BLaER1 treated with 17β-estradiol and CSF1 and Interleukin-3, amounts not matched to agents 10 nM and 100 nM (cell line): ENCODE measurements around the gene IGSF10.

Source experiments
- H3K27ac ChIP-seq, 11 experiments: shearing (Covaris generic); formaldehyde crosslinking; 2 replicates each; pipeline ENCODE4 v1.8.1; 2022
- H3K27me3 ChIP-seq, 11 experiments: shearing (Covaris generic); formaldehyde crosslinking; 2 replicates each; pipeline ENCODE4 v1.8.1; 2022
- H3K36me3 ChIP-seq, 11 experiments: shearing (Covaris generic); formaldehyde crosslinking; 2 replicates each; pipeline ENCODE4 v1.8.1; 2022
- H3K4me1 ChIP-seq, 10 experiments: shearing (Covaris generic); formaldehyde crosslinking; 2 replicates each; pipeline ENCODE4 v1.8.1; 2022
- H3K4me2 ChIP-seq, 11 experiments: shearing (Covaris generic); formaldehyde crosslinking; 2 replicates each; pipeline ENCODE4 v1.8.1; 2022
- H3K4me3 ChIP-seq, 10 experiments: shearing (Covaris generic); formaldehyde crosslinking; 2 replicates each; pipeline ENCODE4 v1.8.1; 2022
- H3K9ac ChIP-seq, 11 experiments: shearing (Covaris generic); formaldehyde crosslinking; 2 replicates each; pipeline ENCODE4 v1.8.1; 2022
- H3K9me3 ChIP-seq, 11 experiments: shearing (Covaris generic); formaldehyde crosslinking; replicated peaks in 1 of 11; 2 replicates each; pipeline ENCODE4 v1.8.1; 2022
- H4K20me1 ChIP-seq, 11 experiments: shearing (Covaris generic); formaldehyde crosslinking; 2 replicates each; pipeline ENCODE4 v1.8.1; 2022
- Cebpa-rat ChIP-seq, 11 experiments: shearing (Covaris generic); IDR thresholded peaks; 2 replicates each; pipeline ENCODE4 v1.8.1; 2022

IGSF10 gene

DNA sequence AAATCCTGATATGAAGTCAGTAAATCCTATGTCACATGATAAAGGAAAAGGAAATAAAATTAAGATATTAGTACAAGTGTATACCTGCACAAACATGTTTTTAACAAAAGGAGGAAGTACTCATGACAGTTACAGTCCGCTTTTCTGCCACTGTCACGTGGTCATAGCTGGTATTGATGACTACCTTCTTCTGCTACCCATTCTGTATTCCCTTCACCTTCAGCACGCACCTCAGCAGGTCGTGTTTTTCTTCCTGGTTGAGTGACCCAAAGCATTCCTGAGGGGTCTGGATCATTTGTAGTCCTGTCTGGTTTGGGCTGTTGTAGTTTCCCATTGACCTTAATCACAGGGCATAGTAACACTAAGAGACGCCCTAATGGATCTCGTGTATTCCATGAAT, 41.1 kb downstream of the IGSF10 start:
- H4K20me1 ChIP-seq = no peaks in the 10 kb centered on the region
- TF ChIP-seq Cebpa-rat (IDR thresholded peaks at IDR 0.05) = no peak
- no peak overlapping the region for H3K4me3 ChIP-seq
- H3K27me3 ChIP-seq = no peaks in the 10 kb centered on the region
- H3K27ac ChIP-seq = no peak overlapping the region
- H3K4me2 ChIP-seq = no peak overlapping the region
- peaks cover 0 to 52% (median 8%) of the 10 kb centered on the region in 11 experiments; a peak in 13 of 22 replicates for H3K36me3 ChIP-seq
- no peaks in the 10 kb centered on the region for H3K9me3 ChIP-seq
- H3K4me1 ChIP-seq = peaks cover 0 to 8% (median 0%) of the 10 kb centered on the region in 10 experiments; a peak in 1 of 20 replicates
- H3K9ac ChIP-seq = no peak overlapping the region

DNA sequence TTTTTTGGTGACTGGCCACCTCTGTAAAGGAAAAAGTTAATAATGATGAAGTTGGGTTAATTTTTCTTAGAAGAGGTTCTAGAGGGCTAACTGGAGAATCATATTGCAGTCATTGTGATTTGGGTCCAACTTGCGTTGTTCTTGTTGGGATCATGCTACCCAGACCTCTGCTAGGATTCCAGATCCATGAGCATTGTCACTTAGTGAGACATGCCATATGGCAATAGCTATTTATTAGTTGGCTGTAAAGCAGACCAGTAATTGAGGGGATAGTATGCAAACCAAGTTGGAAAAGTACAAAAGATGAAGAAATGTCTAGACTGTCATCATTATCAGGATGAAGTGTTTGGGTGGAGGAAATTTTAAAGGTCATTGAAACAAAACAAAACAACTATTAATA, 45.6 kb downstream of the IGSF10 start:
- Histone ChIP-seq H3K36me3 (peaks cover 6 to 82% (median 18%) of the 10 kb centered on the region in 11 experiments; a peak in 18 of 22 replicates), H4K20me1 (no peaks in the 10 kb centered on the region)
- TF ChIP-seq Cebpa-rat (IDR thresholded peaks at IDR 0.05) = no peak

DNA sequence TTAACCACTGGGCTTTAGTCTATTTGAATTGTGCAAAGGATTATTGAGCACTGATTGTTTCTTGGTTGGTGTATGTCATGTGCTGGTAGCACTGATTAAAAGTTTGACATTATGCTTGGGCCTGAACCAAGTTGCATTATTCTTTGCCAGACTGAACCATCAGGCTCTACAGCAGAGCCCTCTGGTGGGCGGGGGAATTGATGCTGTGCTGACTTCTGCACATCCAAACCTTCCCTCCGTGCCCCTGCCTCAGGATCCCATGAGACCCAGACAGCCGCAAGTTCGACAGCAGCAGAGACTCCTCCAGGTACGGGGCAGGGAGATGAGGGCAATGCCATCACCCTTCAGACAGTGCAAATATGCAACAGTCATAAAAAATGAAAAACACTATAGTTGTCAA, 47.9 kb downstream of the IGSF10 start:
- no peak overlapping the region for H3K9ac ChIP-seq
- no peak overlapping the region for H3K4me2 ChIP-seq
- H4K20me1 ChIP-seq = no peaks in the 10 kb centered on the region
- H3K27ac ChIP-seq = no peak overlapping the region
- H3K4me3 ChIP-seq = no peak overlapping the region
- no peaks in the 10 kb centered on the region for H3K27me3 ChIP-seq
- peaks cover 6 to 79% (median 17%) of the 10 kb centered on the region in 11 experiments; a peak in 17 of 22 replicates for H3K36me3 ChIP-seq
- no peaks in the 10 kb centered on the region for H3K4me1 ChIP-seq
- H3K9me3 ChIP-seq = peaks cover 0 to 10% (median 5%) of the 10 kb centered on the region in 11 experiments; a peak in 5 of 22 replicates
- no peak for TF ChIP-seq Cebpa-rat (IDR thresholded peaks at IDR 0.05)

More for the DNA sequence above, 45.6 kb downstream of the IGSF10 start:
- Histone ChIP-seq H3K27ac (no peak overlapping the region), H3K4me2 (no peak overlapping the region), H3K27me3 (no peaks in the 10 kb centered on the region), H3K4me3 (no peak overlapping the region), H3K4me1 (no peaks in the 10 kb centered on the region), H3K9me3 (peaks cover 0 to 10% (median 5%) of the 10 kb centered on the region in 11 experiments; a peak in 5 of 22 replicates), H3K9ac (no peak overlapping the region)
